Measurements from ENCODE around the gene LRRN1.
"Not testable (repeated sequence)": the region's sequence is repeated elsewhere in the genome, so short reads cannot be mapped to it uniquely, and the experiment has no call there.

The LRRN1 gene

GRCh38 chr3:3815206-3815605, 16.0 kb downstream of the LRRN1 start:
- no peak for DNase-seq

GRCh38 chr3:3816034-3816433, 16.8 kb downstream of the LRRN1 start:
- no peak for DNase-seq

- no peak for DNase-seq
Measured at GRCh38 chr3:3817865-3818264, 18.6 kb downstream of the LRRN1 start.

GRCh38 chr3:3821777-3822176, 22.5 kb downstream of the LRRN1 start:
- DNase-seq = no peak

- DNase-seq = no peak
Measured at GRCh38 chr3:3825035-3825434, 25.8 kb downstream of the LRRN1 start.

- no peak for DNase-seq
Measured at GRCh38 chr3:3826521-3826920, 27.3 kb downstream of the LRRN1 start.

- no peak for DNase-seq
Measured at GRCh38 chr3:3827111-3827510, 27.9 kb downstream of the LRRN1 start.

GRCh38 chr3:3828417-3828816, 29.2 kb downstream of the LRRN1 start:
- not testable (repeated sequence) for DNase-seq

GRCh38 chr3:3836845-3837244, 37.6 kb downstream of the LRRN1 start:
- no peak for DNase-seq

GRCh38 chr3:3842356-3842755, 43.1 kb downstream of the LRRN1 start:
- no peak for DNase-seq

GRCh38 chr3:3847994-3848922, 49.0 kb downstream of the LRRN1 start:
- no peak for DNase-seq

- DNase-seq = no peak
Measured at GRCh38 chr3:3848923-3849275, 49.7 kb downstream of the LRRN1 start.

- no peak for DNase-seq
Measured at GRCh38 chr3:3851621-3852323, 52.5 kb downstream of the LRRN1 start.

GRCh38 chr3:3853544-3853943, 54.3 kb downstream of the LRRN1 start:
- no peak for DNase-seq

- no peak for DNase-seq
Measured at GRCh38 chr3:3855056-3855455, 55.8 kb downstream of the LRRN1 start.

- no peak for DNase-seq
Measured at GRCh38 chr3:3860235-3860634, 61.0 kb downstream of the LRRN1 start.

GRCh38 chr3:3862534-3862933, 63.3 kb downstream of the LRRN1 start:
- no peak for DNase-seq

- DNase-seq = no peak
Measured at GRCh38 chr3:3875491-3875890, 76.3 kb downstream of the LRRN1 start.

GRCh38 chr3:3881050-3881449, 81.8 kb downstream of the LRRN1 start:
- no peak for DNase-seq

- not testable (repeated sequence) for DNase-seq
Measured at GRCh38 chr3:3887311-3887710, 88.1 kb downstream of the LRRN1 start.

- no peak for DNase-seq
Measured at GRCh38 chr3:3893590-3893989, 94.4 kb downstream of the LRRN1 start.
